HEK293T (cell line): ENCODE results near the gene SLC6A5.
A peak's percentile ranks its signal among the peaks of the same experiment; 100 is the strongest.
"Not testable (repeated sequence)": the region's sequence is repeated elsewhere in the genome, so short reads cannot be mapped to it uniquely, and the experiment has no call there.

Experiments used
- CTCF ChIA-PET: fragments of 350-600 bp; formaldehyde crosslinking; extraction: SDS; loops from one replicate; lab custom pipeline; 2021; ENCODE audit warnings: antibody characterized with exemption, inconsistent platforms; lab: Yijun Ruan, JAX
- POLR2A ChIA-PET: fragments of 350-600 bp; formaldehyde crosslinking; extraction: SDS; loops from one replicate; lab custom pipeline; 2020; ENCODE audit warnings: antibody characterized with exemption, inconsistent platforms; lab: Yijun Ruan, JAX
- DNase-seq: peaks from one replicate; pipeline ENCODE4 v3.0.0; 2012; ENCODE audit warnings: mixed read lengths; ENCODE audit errors: extremely low spot score
- ARNT ChIP-seq: fragments of 450-650 bp; IDR thresholded peaks from 2 replicates; pipeline ENCODE4 v1.6.1; 2017; ENCODE audit warnings: mild to moderate bottlenecking
- BHLHE40 ChIP-seq: fragments of 450-650 bp; IDR thresholded peaks from 2 replicates; pipeline ENCODE4 v1.6.1; 2016; ENCODE audit warnings: mild to moderate bottlenecking, moderate library complexity, borderline replicate concordance
- CTBP1 ChIP-seq: fragments of 450-650 bp; IDR thresholded peaks from 2 replicates; pipeline ENCODE4 v1.6.1; 2016; ENCODE audit warnings: borderline replicate concordance
- ELF4 ChIP-seq: fragments of 450-650 bp; IDR thresholded peaks from 2 replicates; pipeline ENCODE4 v1.6.1; 2017; ENCODE audit warnings: antibody characterized with exemption
- FOXA1 ChIP-seq: fragments of 450-650 bp; IDR thresholded peaks from 2 replicates; pipeline ENCODE4 v1.6.1; 2016; ENCODE audit warnings: mild to moderate bottlenecking
- FOXK2 ChIP-seq: fragments of 450-650 bp; IDR thresholded peaks from 2 replicates; pipeline ENCODE4 v1.6.1; 2016; ENCODE audit warnings: mild to moderate bottlenecking
- FOXM1 ChIP-seq: fragments of 450-650 bp; IDR thresholded peaks from 2 replicates; pipeline ENCODE4 v1.6.1; 2017; ENCODE audit warnings: mild to moderate bottlenecking, borderline replicate concordance
- HDGF ChIP-seq: fragments of 450-650 bp; IDR thresholded peaks from 2 replicates; pipeline ENCODE4 v1.6.1; 2017; ENCODE audit warnings: antibody characterized with exemption, borderline replicate concordance
- L3MBTL2 ChIP-seq: fragments of 450-650 bp; conservative IDR thresholded peaks from 2 replicates; pipeline ENCODE4 v1.6.1; 2016; ENCODE audit warnings: mild to moderate bottlenecking
- LEF1 ChIP-seq: fragments of 450-650 bp; IDR thresholded peaks from 2 replicates; pipeline ENCODE4 v1.6.1; 2017; ENCODE audit warnings: mild to moderate bottlenecking, borderline replicate concordance
- NFRKB ChIP-seq: fragments of 450-650 bp; IDR thresholded peaks from 2 replicates; pipeline ENCODE4 v1.6.1; 2016; ENCODE audit warnings: mild to moderate bottlenecking, moderate library complexity
- PKNOX1 ChIP-seq: fragments of 450-650 bp; IDR thresholded peaks from 2 replicates; pipeline ENCODE4 v1.6.1; 2016
- SP1 ChIP-seq: fragments of 450-650 bp; IDR thresholded peaks from 2 replicates; pipeline ENCODE4 v1.6.1; 2017
- SUZ12 ChIP-seq: fragments of 450-650 bp; IDR thresholded peaks from 2 replicates; pipeline ENCODE4 v1.6.1; 2016; ENCODE audit warnings: mild to moderate bottlenecking
- TARDBP ChIP-seq: fragments of 450-650 bp; IDR thresholded peaks from 2 replicates; pipeline ENCODE4 v1.6.1; 2016
- ZNF384 ChIP-seq: fragments of 450-650 bp; IDR thresholded peaks from 2 replicates; pipeline ENCODE4 v1.6.1; 2016

Gene SLC6A5

GRCh38 chr11:20599221-20600019 is at the start of gene SLC6A5:
Gene SLC6A5, plus strand, starts transcription at chr11:20599608. Its CDS starts 65 bp downstream, at chr11:20599673.
- TF ChIP-seq FOXM1 (no peak), L3MBTL2 (no peak), FOXA1 (no peak), TARDBP (no peak), NFRKB (no peak), CTBP1 (no peak), LEF1 (no peak), HDGF (no peak), FOXK2 (no peak), ELF4 (no peak), SP1 (no peak), ARNT (no peak)
- peak; percentile 70 for DNase-seq
- ChIA-PET POLR2A (no interaction called here), CTCF (interaction anchor here (2.6 kb wide), 1 partner anchor 11 kb away, joined by 10 read pairs; no protein-coding TSS in a partner anchor)

- CTCF ChIA-PET, result no interaction called here
- no peak for DNase-seq
- POLR2A ChIA-PET, result no interaction called here
- TF ChIP-seq FOXA1 (no peak), CTBP1 (no peak), SUZ12 (no peak), BHLHE40 (no peak), SP1 (no peak), HDGF (no peak), ZNF384 (no peak), LEF1 (no peak), TARDBP (no peak), PKNOX1 (no peak)
Observed at GRCh38 chr11:20551096-20551495, 48.3 kb upstream of the SLC6A5 start.

GRCh38 chr11:20555783-20556182 is 43.6 kb upstream of the SLC6A5 start:
- ChIA-PET POLR2A (no interaction called here), CTCF (no interaction called here)
- no peak for TF ChIP-seq LEF1
- no peak for TF ChIP-seq L3MBTL2
- TF ChIP-seq BHLHE40, result no peak
- TF ChIP-seq FOXK2, result no peak
- no peak for DNase-seq

DNA sequence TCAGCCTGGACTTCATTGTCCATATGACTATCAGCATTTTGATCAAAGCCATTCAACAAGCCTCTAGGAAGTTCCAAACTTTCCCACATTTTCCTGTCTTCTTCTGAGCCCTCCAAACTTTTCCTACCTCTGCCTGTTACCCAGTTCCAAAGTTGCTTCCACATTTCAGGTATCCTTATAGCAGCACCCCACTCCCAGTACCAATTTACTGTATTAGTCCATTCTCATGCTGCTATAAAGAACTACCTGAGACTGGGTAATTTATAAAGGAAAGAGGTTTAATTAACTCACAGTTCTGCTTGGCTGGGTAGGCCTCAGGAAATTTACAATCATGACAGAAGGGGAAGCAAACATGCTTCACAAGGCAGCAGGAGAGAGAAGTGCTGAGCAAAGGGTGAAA is 43.0 kb upstream of the SLC6A5 start:
- POLR2A ChIA-PET, DNase-seq, CTCF ChIA-PET: not testable (repeated sequence)

- ChIA-PET CTCF (no interaction called here), POLR2A (no interaction called here)
- DNase-seq, result no peak
- TF ChIP-seq SUZ12, result no peak
- TF ChIP-seq ARNT, result no peak
- no peak for TF ChIP-seq NFRKB
- no peak for TF ChIP-seq CTBP1
- TF ChIP-seq FOXM1, result no peak
- TF ChIP-seq FOXA1, result no peak
- TF ChIP-seq BHLHE40, result no peak
- no peak for TF ChIP-seq ELF4
Observed at GRCh38 chr11:20558741-20559140, 40.7 kb upstream of the SLC6A5 start.

- ChIA-PET POLR2A (no interaction called here), CTCF (no interaction called here)
- DNase-seq, result no peak
- TF ChIP-seq FOXK2, result no peak
Observed at GRCh38 chr11:20559523-20560300, 39.7 kb upstream of the SLC6A5 start.

GRCh38 chr11:20561915-20562314 is 37.5 kb upstream of the SLC6A5 start:
- DNase-seq, result no peak
- TF ChIP-seq FOXA1 (no peak), TARDBP (no peak), SUZ12 (no peak), ARNT (no peak), CTBP1 (no peak), ZNF384 (no peak), ELF4 (no peak), L3MBTL2 (no peak), HDGF (no peak), SP1 (no peak)
- CTCF ChIA-PET, result interaction anchor here (0.6 kb wide), 1 partner anchor 74 kb away, joined by 3 read pairs; no protein-coding TSS in a partner anchor
- POLR2A ChIA-PET, result no interaction called here

GRCh38 chr11:20563866-20564265 is 35.5 kb upstream of the SLC6A5 start:
- no peak for TF ChIP-seq ELF4
- TF ChIP-seq TARDBP, result no peak
- no peak for TF ChIP-seq CTBP1
- TF ChIP-seq NFRKB, result no peak
- TF ChIP-seq SP1, result no peak
- TF ChIP-seq FOXM1, result no peak
- TF ChIP-seq ZNF384, result no peak
- no peak for TF ChIP-seq BHLHE40
- no peak for TF ChIP-seq FOXA1
- TF ChIP-seq SUZ12, result no peak
- DNase-seq, result no peak
- ChIA-PET CTCF (no interaction called here), POLR2A (no interaction called here)
